GM19238 (cell line): Measurements from ENCODE around the gene TMEM121B.

ENCODE experiments used
- DNase-seq: peaks from one replicate; pipeline ENCODE4 v3.0.0; 2011; ENCODE audit warnings: low spot score; ENCODE audit not compliant: insufficient read length

Gene TMEM121B

GRCh38 chr22:17093081-17093480, 28.1 kb downstream of the TMEM121B start:
- DNase-seq: no peak

- DNase-seq: no peak
Observed at GRCh38 chr22:17091851-17092250, 29.3 kb downstream of the TMEM121B start.

GRCh38 chr22:17090550-17090949, 30.6 kb downstream of the TMEM121B start:
- no peak for DNase-seq

GRCh38 chr22:17087498-17088131, 33.5 kb downstream of the TMEM121B start:
- DNase-seq: no peak

GRCh38 chr22:17086788-17087497, 34.2 kb downstream of the TMEM121B start:
- DNase-seq: no peak

GRCh38 chr22:17086296-17086695, 34.9 kb downstream of the TMEM121B start:
- no peak for DNase-seq

GRCh38 chr22:17085277-17086181, 35.6 kb downstream of the TMEM121B start:
- no peak for DNase-seq

GRCh38 chr22:17084554-17085276, 36.4 kb downstream of the TMEM121B start, which contains the start of gene IL17RA:
Gene IL17RA (plus strand): TSS chr22:17085000. CDS start chr22:17085092, 92 bp downstream.
- peak; percentile 80 for DNase-seq

- DNase-seq: no peak
Observed at GRCh38 chr22:17083811-17084441, 37.2 kb downstream of the TMEM121B start.

GRCh38 chr22:17083255-17083654, 37.9 kb downstream of the TMEM121B start:
- no peak for DNase-seq

- no peak for DNase-seq
Observed at GRCh38 chr22:17079572-17079971, 41.6 kb downstream of the TMEM121B start.

- no peak for DNase-seq
Observed at GRCh38 chr22:17077255-17077654, 43.9 kb downstream of the TMEM121B start.

GRCh38 chr22:17074648-17075002, 46.5 kb downstream of the TMEM121B start:
- no peak for DNase-seq

GRCh38 chr22:17072877-17073276, 48.3 kb downstream of the TMEM121B start:
- DNase-seq: no peak
